ENCODE measurements around the gene ABLIM2. TPM values are rescaled to one million over a fixed set of nuclear protein-coding genes. Genes with fewer than 3 reads are reported as not detected.
A peak's percentile ranks its signal among the peaks of the same experiment; 100 is the strongest.

ABLIM2 gene
- total and polyA plus RNA-seq, 2 of the 13 experiments (the other 11 are each of a cell fraction or from before 2014, with no cell fraction given), result 0.20 to 0.37 TPM

GRCh38 chr4:7970361-7970946 is 188.2 kb downstream of the ABLIM2 start (continued):
- TF ChIP-seq ZBTB40 (IDR thresholded peaks at IDR 0.05) (no peak), ZBTB40 (CRISPR knock-in tag; IDR thresholded peaks at IDR 0.05) (no peak), ZNF7 (CRISPR knock-in tag; IDR thresholded peaks at IDR 0.05) (no peak), MAX (IDR thresholded peaks at IDR 0.05) (peak; percentile 18; the same call in 1 of the 2 replicates)

All from HepG2 (cell line).